ENCODE measurements around the gene ZNF740.
A peak's percentile ranks its signal among the peaks of the same experiment; 100 is the strongest.

ZNF740 gene

DNA sequence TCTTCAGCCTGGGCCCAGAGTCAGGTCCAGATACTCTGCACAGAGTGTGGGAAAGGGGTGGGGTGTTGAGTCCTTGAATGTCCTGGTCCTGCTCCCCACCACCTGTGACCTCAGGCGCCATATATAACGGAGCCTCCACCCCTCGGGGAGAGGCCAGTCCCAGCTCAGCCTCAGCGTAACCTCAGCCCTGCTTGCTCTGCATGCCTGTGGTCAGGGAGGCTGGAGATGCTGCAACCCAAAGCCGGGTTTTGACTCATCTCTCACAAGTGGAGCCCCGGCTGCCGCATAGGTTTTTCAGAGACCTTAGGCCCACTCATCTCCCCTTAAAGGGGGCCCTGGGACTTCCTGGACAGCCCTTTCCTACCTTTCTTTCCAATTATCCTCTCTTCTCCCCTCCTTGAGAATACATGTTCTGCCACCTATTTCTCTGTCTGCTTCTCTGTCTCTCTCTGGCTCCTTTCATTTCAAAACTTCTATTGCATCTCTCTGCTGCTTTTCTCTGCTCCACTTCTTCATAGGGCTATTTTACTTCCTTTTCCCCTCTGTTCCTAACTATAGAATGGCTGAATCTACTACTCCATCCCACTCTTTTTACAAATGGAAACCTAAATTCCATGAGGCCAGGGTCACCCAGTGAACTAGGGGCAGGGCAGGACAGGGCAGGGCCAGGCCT, 25.4 kb downstream of the ZNF740 start:
- no peak for DNase-seq (ENCODE audit: extremely low read depth, low read depth)
- H3K4me3 ChIP-seq (replicated peaks; ENCODE audit: low read depth, low read length) = no peak overlapping the region
- TF ChIP-seq, protein P1, sequence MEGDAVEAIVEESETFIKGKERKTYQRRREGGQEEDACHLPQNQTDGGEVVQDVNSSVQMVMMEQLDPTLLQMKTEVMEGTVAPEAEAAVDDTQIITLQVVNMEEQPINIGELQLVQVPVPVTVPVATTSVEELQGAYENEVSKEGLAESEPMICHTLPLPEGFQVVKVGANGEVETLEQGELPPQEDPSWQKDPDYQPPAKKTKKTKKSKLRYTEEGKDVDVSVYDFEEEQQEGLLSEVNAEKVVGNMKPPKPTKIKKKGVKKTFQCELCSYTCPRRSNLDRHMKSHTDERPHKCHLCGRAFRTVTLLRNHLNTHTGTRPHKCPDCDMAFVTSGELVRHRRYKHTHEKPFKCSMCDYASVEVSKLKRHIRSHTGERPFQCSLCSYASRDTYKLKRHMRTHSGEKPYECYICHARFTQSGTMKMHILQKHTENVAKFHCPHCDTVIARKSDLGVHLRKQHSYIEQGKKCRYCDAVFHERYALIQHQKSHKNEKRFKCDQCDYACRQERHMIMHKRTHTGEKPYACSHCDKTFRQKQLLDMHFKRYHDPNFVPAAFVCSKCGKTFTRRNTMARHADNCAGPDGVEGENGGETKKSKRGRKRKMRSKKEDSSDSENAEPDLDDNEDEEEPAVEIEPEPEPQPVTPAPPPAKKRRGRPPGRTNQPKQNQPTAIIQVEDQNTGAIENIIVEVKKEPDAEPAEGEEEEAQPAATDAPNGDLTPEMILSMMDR (IDR thresholded peaks at IDR 0.05; ENCODE audit: low read depth, low read length, missing control alignments) = no peak

DNA sequence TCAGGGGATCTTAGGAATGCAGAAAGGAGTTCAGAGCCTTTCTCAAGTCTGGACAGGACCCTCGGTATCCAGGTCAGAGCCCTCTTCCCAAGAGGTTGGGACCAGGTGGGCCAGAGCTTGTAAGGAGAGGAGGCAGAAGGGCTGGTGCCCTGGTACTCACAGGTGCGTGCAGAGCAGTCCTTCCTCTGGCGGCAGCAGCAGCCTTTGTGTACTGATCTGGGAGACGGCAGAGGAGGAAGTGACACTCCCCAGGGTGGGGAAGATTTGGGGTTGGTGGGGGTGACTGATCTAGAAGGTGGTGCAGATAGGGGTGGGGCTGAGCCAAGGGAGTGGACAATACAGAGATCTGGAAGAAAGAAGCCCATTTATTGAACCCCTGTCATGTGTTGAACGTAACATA, 26.5 kb downstream of the ZNF740 start, which contains the start of gene ITGB7:
Gene ITGB7 (minus strand): TSS at position 210 of the 400 bp plus-strand sequence. CDS start 6,808 bp downstream, outside the sequence.
- no peak within 1 kb of the TSS for H3K4me3 ChIP-seq (replicated peaks; ENCODE audit: low read depth, low read length)
- TF ChIP-seq, protein P1 (IDR thresholded peaks at IDR 0.05; ENCODE audit: low read depth, low read length, missing control alignments) = no peak
- no peak for DNase-seq (ENCODE audit: extremely low read depth, low read depth)

DNA sequence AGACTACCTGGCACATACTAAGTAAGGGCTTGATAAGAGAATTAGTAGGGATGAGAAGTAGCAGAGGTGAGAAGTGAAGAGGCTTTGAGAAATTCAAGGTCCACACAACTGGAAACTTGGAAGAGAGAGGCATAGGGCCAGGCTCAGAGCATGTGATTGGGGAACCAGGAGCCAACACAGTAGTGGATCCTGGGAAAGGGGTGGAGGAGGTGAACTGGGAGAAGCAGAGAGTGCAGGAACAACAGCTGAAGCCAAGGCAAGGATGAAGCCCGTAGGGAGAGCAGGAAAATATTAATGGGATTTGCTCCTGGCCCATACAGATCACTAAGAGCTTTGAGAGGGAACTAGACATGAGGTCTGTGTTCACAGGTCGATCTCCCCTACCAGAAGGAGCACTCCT, 27.9 kb downstream of the ZNF740 start:
- TF ChIP-seq, protein P1 (IDR thresholded peaks at IDR 0.05; ENCODE audit: low read depth, low read length, missing control alignments) = no peak
- DNase-seq (ENCODE audit: extremely low read depth, low read depth) = no peak
- H3K4me3 ChIP-seq (replicated peaks; ENCODE audit: low read depth, low read length) = no peak overlapping the region

DNA sequence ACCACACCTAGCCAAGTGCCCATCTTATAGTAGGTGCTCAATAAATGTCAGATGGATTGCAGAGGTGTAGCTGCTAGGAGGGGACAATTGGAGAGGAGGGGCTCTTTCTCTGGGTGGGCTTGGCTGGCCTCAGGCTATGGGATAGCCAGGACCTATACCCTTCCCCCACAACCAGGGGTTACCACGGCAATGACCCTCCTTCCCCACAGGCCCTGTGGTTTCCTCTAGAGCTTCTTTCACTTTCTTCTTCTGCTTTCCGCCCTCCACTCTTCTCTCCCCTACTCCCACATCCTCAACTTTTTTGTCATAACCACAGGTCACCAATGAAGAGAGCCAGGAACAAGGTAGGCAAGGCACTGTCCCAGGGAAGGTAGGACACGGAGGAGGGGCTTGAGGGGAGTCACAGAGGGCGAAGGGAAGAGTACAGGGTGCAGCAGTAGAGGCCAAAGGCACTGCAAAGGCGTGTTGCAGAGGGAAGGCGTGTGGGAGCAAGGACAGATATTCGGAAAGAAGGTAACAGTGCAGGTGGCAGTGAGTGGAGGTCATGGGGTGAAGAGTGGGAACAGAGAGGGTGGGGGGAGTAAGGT, 28.4 kb downstream of the ZNF740 start:
- H3K4me3 ChIP-seq (replicated peaks; ENCODE audit: low read depth, low read length) = no peak overlapping the region
- DNase-seq (ENCODE audit: extremely low read depth, low read depth) = no peak
- TF ChIP-seq, protein P1 (IDR thresholded peaks at IDR 0.05; ENCODE audit: low read depth, low read length, missing control alignments) = no peak

DNA sequence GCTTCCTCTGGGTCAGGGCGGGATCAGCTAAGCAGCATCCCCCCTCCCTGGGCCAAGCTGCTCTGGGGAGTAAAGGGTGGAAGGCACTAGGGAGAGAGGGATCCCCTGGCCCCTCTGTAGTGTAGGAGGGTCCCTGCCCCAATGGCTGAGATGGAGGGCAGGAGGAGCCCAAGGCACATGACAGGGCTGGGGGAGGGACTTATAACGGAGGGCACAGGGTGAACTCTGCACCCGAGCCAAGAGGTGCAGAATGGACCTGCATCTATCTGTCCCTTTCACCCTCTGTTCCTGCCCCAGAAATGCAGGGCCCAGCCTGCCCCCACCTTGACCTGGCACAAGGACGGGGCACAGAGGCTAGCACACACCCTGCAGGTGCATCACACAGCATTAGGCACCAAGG, 30.3 kb downstream of the ZNF740 start:
- no peak for DNase-seq (ENCODE audit: extremely low read depth, low read depth)

DNA sequence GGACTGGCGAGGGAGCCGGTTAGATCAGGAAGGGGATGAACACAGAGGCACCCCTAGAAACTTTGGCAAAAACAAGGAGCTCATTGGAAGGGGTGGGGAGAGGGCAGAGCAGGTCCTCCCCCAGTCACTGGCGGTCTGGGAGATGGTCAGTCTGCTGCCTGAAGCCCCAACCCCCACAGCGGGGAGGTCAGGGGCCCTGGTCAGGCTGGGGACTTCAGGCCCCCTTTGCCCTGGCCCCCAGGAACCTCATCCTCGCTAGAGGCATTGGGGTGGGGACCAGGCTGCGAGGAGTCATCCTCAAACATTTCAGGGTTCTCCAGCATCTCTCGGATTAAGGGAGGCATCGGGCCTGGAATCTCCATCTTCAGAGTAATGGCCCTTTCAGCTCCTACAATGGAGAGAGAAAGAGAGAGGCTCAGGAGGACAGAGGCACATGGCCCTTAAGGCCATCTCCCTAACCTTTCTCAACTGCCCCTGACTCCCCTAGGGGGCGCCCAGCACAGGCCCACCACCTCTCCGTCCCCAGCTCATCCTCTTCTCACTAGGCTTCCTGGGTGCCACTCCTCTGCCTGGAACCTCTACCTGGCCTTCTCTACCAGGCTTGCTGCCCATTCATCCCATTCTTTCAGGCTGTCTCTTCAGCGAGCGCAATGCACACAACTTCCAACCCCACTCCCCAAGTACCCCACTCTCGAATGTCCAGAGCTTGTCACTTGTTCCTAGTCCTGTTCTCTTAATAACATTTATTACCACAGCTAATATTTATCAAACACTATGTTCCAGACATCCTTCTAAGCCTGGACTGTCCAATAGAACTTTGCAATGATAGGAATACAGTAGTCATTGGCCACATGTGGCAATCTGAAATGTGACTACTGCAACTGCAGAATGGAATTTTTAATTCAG, 31.2 kb downstream of the ZNF740 start:
- DNase-seq (ENCODE audit: extremely low read depth, low read depth) = no peak

More for the DNA sequence above, 30.3 kb downstream of the ZNF740 start:
- TF ChIP-seq, protein P1 (IDR thresholded peaks at IDR 0.05; ENCODE audit: low read depth, low read length, missing control alignments) = no peak
- no peak overlapping the region for H3K4me3 ChIP-seq (replicated peaks; ENCODE audit: low read depth, low read length)

More for the DNA sequence above, 31.2 kb downstream of the ZNF740 start:
- no peak overlapping the region for H3K4me3 ChIP-seq (replicated peaks; ENCODE audit: low read depth, low read length)
- TF ChIP-seq, protein P1 (IDR thresholded peaks at IDR 0.05; ENCODE audit: low read depth, low read length, missing control alignments) = peak; percentile 56
